H9 (cell line): Measurements from ENCODE around the gene LRRC52. TPM values are rescaled to one million over a fixed set of nuclear protein-coding genes. Genes with fewer than 3 reads are reported as not detected.

Source experiments
- DNase-seq: peaks from one replicate; pipeline ENCODE4 v3.0.0-alpha.2; 2017
- H2AFZ ChIP-seq: one replicate; pipeline ENCODE4 v1.6.1; 2013; ENCODE audit warnings: mild to moderate bottlenecking, low read length, control low read depth, moderate library complexity
- H2AK5ac ChIP-seq: 2 replicates; pipeline ENCODE4 v1.6.1; 2013; ENCODE audit warnings: low read length, control low read depth, mixed read lengths; ENCODE audit not compliant: insufficient read length
- H2BK120ac ChIP-seq: one replicate; pipeline ENCODE4 v1.6.1; 2013; ENCODE audit warnings: low read depth, mild to moderate bottlenecking, low read length, control low read depth, inconsistent platforms; ENCODE audit not compliant: poor library complexity, severe bottlenecking
- H2BK12ac ChIP-seq: 2 replicates; pipeline ENCODE4 v1.6.1; 2013; ENCODE audit warnings: low read length, control low read depth, mixed read lengths, low read depth; ENCODE audit not compliant: insufficient read length
- H2BK15ac ChIP-seq: 2 replicates; pipeline ENCODE4 v1.6.1; 2013; ENCODE audit warnings: low read depth, low read length, control low read depth
- H2BK20ac ChIP-seq: one replicate; pipeline ENCODE4 v1.6.1; 2013; ENCODE audit warnings: low read depth, mild to moderate bottlenecking, low read length, control low read depth, inconsistent platforms; ENCODE audit not compliant: poor library complexity, severe bottlenecking
- H2BK5ac ChIP-seq: 2 replicates; pipeline ENCODE4 v1.6.1; 2013; ENCODE audit warnings: low read length, control low read depth, mixed read lengths; ENCODE audit not compliant: insufficient read length
- H3K14ac ChIP-seq: 2 replicates; pipeline ENCODE4 v1.6.1; 2013; ENCODE audit warnings: low read length, control low read depth; ENCODE audit not compliant: insufficient read depth
- H3K18ac ChIP-seq: 2 replicates; pipeline ENCODE4 v1.6.1; 2013; ENCODE audit warnings: low read depth, mild to moderate bottlenecking, mixed read lengths, low read length, control low read depth; ENCODE audit not compliant: insufficient read length
- H3K23ac ChIP-seq: 2 replicates; pipeline ENCODE4 v1.6.1; 2013; ENCODE audit warnings: low read length, control low read depth, mixed read lengths, low read depth; ENCODE audit not compliant: insufficient read length
- H3K23me2 ChIP-seq: 2 replicates; pipeline ENCODE4 v1.6.1; 2013; ENCODE audit warnings: low read depth, mild to moderate bottlenecking, mixed read lengths, low read length, control low read depth; ENCODE audit not compliant: insufficient read length, poor library complexity, severe bottlenecking
- H3K27ac ChIP-seq: 2 replicates; pipeline ENCODE4 v1.5.1; 2013; ENCODE audit warnings: low read length, control low read depth, mixed read lengths, low read depth; ENCODE audit not compliant: insufficient read length
- H3K27me3 ChIP-seq: 2 replicates; pipeline ENCODE4 v1.6.1; 2013; ENCODE audit warnings: low read length, control low read depth, inconsistent platforms; ENCODE audit not compliant: insufficient read depth
- H3K4ac ChIP-seq: 2 replicates; pipeline ENCODE4 v1.6.1; 2013; ENCODE audit warnings: low read depth, mild to moderate bottlenecking, control low read depth, inconsistent platforms, low read length, moderate library complexity
- H3K4me1 ChIP-seq: 2 replicates; pipeline ENCODE4 v1.6.1; 2013; ENCODE audit warnings: low read length, control low read depth, inconsistent platforms; ENCODE audit not compliant: insufficient read depth
- H3K4me2 ChIP-seq: 2 replicates; pipeline ENCODE4 v1.6.1; 2013; ENCODE audit warnings: low read length, control low read depth, mixed read lengths; ENCODE audit not compliant: insufficient read length, insufficient read depth
- H3K56ac ChIP-seq: 2 replicates; pipeline ENCODE4 v1.6.1; 2013; ENCODE audit warnings: low read depth, mild to moderate bottlenecking, mixed read lengths, low read length, control low read depth; ENCODE audit not compliant: insufficient read length
- H3K79me1 ChIP-seq: 2 replicates; pipeline ENCODE4 v1.6.1; 2013; ENCODE audit warnings: low read depth, mild to moderate bottlenecking, moderate library complexity, low read length, control low read depth, inconsistent platforms; ENCODE audit not compliant: insufficient read depth, poor library complexity, severe bottlenecking
- H3K79me2 ChIP-seq: 2 replicates; pipeline ENCODE4 v1.6.1; 2013; ENCODE audit warnings: low read length, control low read depth, inconsistent platforms; ENCODE audit not compliant: insufficient read depth
- H3K9ac ChIP-seq: 2 replicates; pipeline ENCODE4 v1.6.1; 2013; ENCODE audit warnings: low read length, control low read depth, mixed read lengths; ENCODE audit not compliant: insufficient read length; ENCODE audit errors: extremely low read depth
- H3K9me3 ChIP-seq: one replicate; pipeline ENCODE4 v1.6.1; 2013; ENCODE audit warnings: low read depth, low read length, inconsistent platforms; ENCODE audit not compliant: control insufficient read depth
- H3T11ph ChIP-seq: one replicate; pipeline ENCODE4 v1.6.1; 2013; ENCODE audit warnings: mild to moderate bottlenecking, low read length, control low read depth, inconsistent platforms
- H4K20me1 ChIP-seq: one replicate; pipeline ENCODE4 v1.6.1; 2013; ENCODE audit not compliant: control insufficient read depth, insufficient read length, insufficient read depth
- H4K5ac ChIP-seq: 2 replicates; pipeline ENCODE4 v1.6.1; 2013; ENCODE audit warnings: low read depth, mild to moderate bottlenecking, mixed read lengths, low read length, control low read depth; ENCODE audit not compliant: insufficient read length
- H4K8ac ChIP-seq: replicated peaks from 2 replicates; pipeline ENCODE4 v1.6.1; 2013; ENCODE audit warnings: low read length, control low read depth, mixed read lengths, low read depth; ENCODE audit not compliant: insufficient read length
- H4K91ac ChIP-seq: 2 replicates; pipeline ENCODE4 v1.6.1; 2013; ENCODE audit warnings: low read depth, mild to moderate bottlenecking, moderate library complexity, mixed read lengths, low read length, control low read depth; ENCODE audit not compliant: insufficient read length
- H3K27ac Mint-ChIP-seq, 3 experiments: 2 replicates in 2 of 3; 3 replicates in 1 of 3; pipeline ENCODE4 v1.8.0; 2020 to 2021; ENCODE audit warnings: mixed read lengths in 3 of 3, mild to moderate bottlenecking in 1 of 3, moderate library complexity in 1 of 3
- H3K27me3 Mint-ChIP-seq: 2 replicates; pipeline ENCODE4 v1.8.0; 2021; ENCODE audit warnings: low read depth, mild to moderate bottlenecking, moderate library complexity, mixed read lengths
- H3K36me3 Mint-ChIP-seq, 3 experiments: 2 replicates in 2 of 3; 3 replicates in 1 of 3; pipeline ENCODE4 v1.8.0; 2020 to 2021; ENCODE audit warnings: low read depth in 3 of 3, mixed read lengths in 3 of 3; ENCODE audit not compliant: insufficient read depth in 1 of 3
- H3K4me1 Mint-ChIP-seq, 2 experiments: 2 replicates each; pipeline ENCODE4 v1.8.0; 2020; ENCODE audit warnings: mixed read lengths in 2 of 2
- H3K4me3 Mint-ChIP-seq, 2 experiments: 2 replicates in 1 of 2; 3 replicates in 1 of 2; pipeline ENCODE4 v1.8.0; 2020 to 2021; ENCODE audit warnings: mild to moderate bottlenecking in 2 of 2, mixed read lengths in 2 of 2, moderate library complexity in 1 of 2
- H3K9me3 Mint-ChIP-seq, 2 experiments: 2 replicates in 1 of 2; 3 replicates in 1 of 2; pipeline ENCODE4 v1.8.0; 2020; ENCODE audit warnings: mild to moderate bottlenecking in 2 of 2, mixed read lengths in 2 of 2, moderate library complexity in 1 of 2
- WGBS: extraction: QIAGEN DNeasy Blood & Tissue Kit; methylation state at CpG from one replicate; pipeline ENCODE4 v1.1.7; 2013; ENCODE audit warnings: missing lambda C conversion rate, low lambda C conversion rate, mixed read lengths; ENCODE audit not compliant: insufficient read length; ENCODE audit errors: extremely low coverage; 5-methylcytosine and 5-hydroxymethylcytosine counted together
- total RNA-seq: library from RNA; stranded (reverse); gene quantifications from 2 replicates; pipeline ENCODE4 v1.2.1, GENCODE V29; 2021
- TF ChIP-seq, protein P1 (sequence below): fragments of 200-600 bp; sonication (generic); conservative IDR thresholded peaks from 3 replicates; pipeline ENCODE4 v1.8.0; 2021; ENCODE audit warnings: antibody characterized with exemption, mild to moderate bottlenecking

Gene LRRC52
- total RNA-seq, 1 experiment from 2014 or later, result not detected

DNA sequence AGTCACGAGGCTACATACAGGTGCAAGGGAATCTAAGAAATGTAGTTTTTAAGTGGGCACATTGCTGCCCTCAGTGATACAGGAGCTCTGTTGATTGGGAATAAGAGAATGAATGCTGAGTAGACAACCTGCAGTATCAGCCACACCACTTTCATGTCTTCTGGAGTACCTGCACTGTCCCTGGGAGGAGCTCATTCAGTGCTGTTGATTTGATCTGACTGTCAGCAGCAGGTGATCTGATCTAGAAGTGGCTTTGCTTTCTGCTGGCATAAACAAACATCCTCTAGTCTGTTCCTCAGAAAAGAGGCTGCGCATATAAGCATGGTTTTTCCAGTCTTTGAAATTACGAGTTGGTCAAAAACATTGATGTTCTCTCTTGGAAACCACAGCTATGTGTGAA lies 35.5 kb upstream of the LRRC52 start:
- H2BK12ac ChIP-seq, result no peak overlapping the region
- H3K79me2 ChIP-seq, result no peaks in the 10 kb centered on the region
- H4K5ac ChIP-seq, result no peak overlapping the region
- H4K20me1 ChIP-seq, result no peaks in the 10 kb centered on the region
- no CpG with 5 or more reads among the region's 3 CpGs for WGBS
- Mint-ChIP-seq H3K4me1 (no peaks in the 10 kb centered on the region), H3K27me3 (peaks cover 8% of the 10 kb centered on the region), H3K4me3 (no peak overlapping the region), H3K36me3 (no peaks in the 10 kb centered on the region), H3K27ac (no peak overlapping the region), H3K9me3 (no peaks in the 10 kb centered on the region)
- no peak for DNase-seq
- H2BK5ac ChIP-seq, result no peak overlapping the region
- H4K8ac ChIP-seq, result no peak overlapping the region
- H3K14ac ChIP-seq, result no peak overlapping the region
- H3K23me2 ChIP-seq, result no peaks in the 10 kb centered on the region
- H4K91ac ChIP-seq, result no peak overlapping the region
- no peak overlapping the region for H3K56ac ChIP-seq
- no peak overlapping the region for H2AK5ac ChIP-seq
- H2BK120ac ChIP-seq, result no peak overlapping the region
- H3K79me1 ChIP-seq, result no peaks in the 10 kb centered on the region
- no peak overlapping the region for H2BK20ac ChIP-seq
- no peak overlapping the region for H3T11ph ChIP-seq
- H3K27me3 ChIP-seq, result no peaks in the 10 kb centered on the region
- no peaks in the 10 kb centered on the region for H3K9me3 ChIP-seq
- no peak overlapping the region for H3K9ac ChIP-seq
- H3K4me2 ChIP-seq, result no peak overlapping the region
- no peak overlapping the region for H3K18ac ChIP-seq
- no peak overlapping the region for H2BK15ac ChIP-seq
- no peak overlapping the region for H3K4ac ChIP-seq
- no peak overlapping the region for H3K23ac ChIP-seq
- no peak overlapping the region for H2AFZ ChIP-seq
- TF ChIP-seq, protein P1, sequence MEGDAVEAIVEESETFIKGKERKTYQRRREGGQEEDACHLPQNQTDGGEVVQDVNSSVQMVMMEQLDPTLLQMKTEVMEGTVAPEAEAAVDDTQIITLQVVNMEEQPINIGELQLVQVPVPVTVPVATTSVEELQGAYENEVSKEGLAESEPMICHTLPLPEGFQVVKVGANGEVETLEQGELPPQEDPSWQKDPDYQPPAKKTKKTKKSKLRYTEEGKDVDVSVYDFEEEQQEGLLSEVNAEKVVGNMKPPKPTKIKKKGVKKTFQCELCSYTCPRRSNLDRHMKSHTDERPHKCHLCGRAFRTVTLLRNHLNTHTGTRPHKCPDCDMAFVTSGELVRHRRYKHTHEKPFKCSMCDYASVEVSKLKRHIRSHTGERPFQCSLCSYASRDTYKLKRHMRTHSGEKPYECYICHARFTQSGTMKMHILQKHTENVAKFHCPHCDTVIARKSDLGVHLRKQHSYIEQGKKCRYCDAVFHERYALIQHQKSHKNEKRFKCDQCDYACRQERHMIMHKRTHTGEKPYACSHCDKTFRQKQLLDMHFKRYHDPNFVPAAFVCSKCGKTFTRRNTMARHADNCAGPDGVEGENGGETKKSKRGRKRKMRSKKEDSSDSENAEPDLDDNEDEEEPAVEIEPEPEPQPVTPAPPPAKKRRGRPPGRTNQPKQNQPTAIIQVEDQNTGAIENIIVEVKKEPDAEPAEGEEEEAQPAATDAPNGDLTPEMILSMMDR, result no peak
- no peaks in the 10 kb centered on the region for H3K4me1 ChIP-seq
- H3K27ac ChIP-seq, result no peak overlapping the region
